ENCODE results near the gene ACAP1. TPM values are rescaled to one million over a fixed set of nuclear protein-coding genes. Genes with fewer than 3 reads are reported as not detected.

The ACAP1 gene
- total and polyA plus RNA-seq, 4 donors, result 1.1 to 7.4 (median 4.7) TPM

- no peak for TF ChIP-seq JUND (IDR thresholded peaks at IDR 0.05)
- TF ChIP-seq NR2F2 (IDR thresholded peaks at IDR 0.05), result no peak
- no peak for TF ChIP-seq FOXA1 (IDR thresholded peaks at IDR 0.05)
- no peak for TF ChIP-seq GABPA (IDR thresholded peaks at IDR 0.05 in 1 of 2, conservative IDR thresholded peaks at IDR 0.05 in 1 of 2)
- TF ChIP-seq MAX (IDR thresholded peaks at IDR 0.05), result no peak
- TF ChIP-seq ATF3 (IDR thresholded peaks at IDR 0.05), result no peak
- no peak for TF ChIP-seq SP1 (IDR thresholded peaks at IDR 0.05)
- no peak for TF ChIP-seq HNF4G (IDR thresholded peaks at IDR 0.05)
- TF ChIP-seq RAD21 (IDR thresholded peaks at IDR 0.05), result no peak
- no peak for TF ChIP-seq YY1 (IDR thresholded peaks at IDR 0.05)
- no peak for TF ChIP-seq FOXA2 (IDR thresholded peaks at IDR 0.05)
- TF ChIP-seq HNF4A (conservative IDR thresholded peaks at IDR 0.05), result no peak
- Histone ChIP-seq H3K4me1 (ENCODE audit: control insufficient read depth in 4 of 4, insufficient read depth in 4 of 4, low read length in 3 of 4) (peaks cover 7 to 33% (median 21%) of the 10 kb centered on the region in 4 donors), H3K27me3 (ENCODE audit: control insufficient read depth in 4 of 4, insufficient read depth in 4 of 4, low read length in 3 of 4) (no peaks in the 10 kb centered on the region), H3K36me3 (ENCODE audit: control insufficient read depth in 4 of 4, insufficient read depth in 3 of 4, low read depth in 1 of 4, low read length in 3 of 4) (peaks cover 16 to 31% (median 28%) of the 10 kb centered on the region in 4 donors), H3K27ac (ENCODE audit: low read depth in 1 of 2, low read length in 2 of 2) (peak overlapping the region; percentile 96 to 99), H3K4me3 (ENCODE audit: low read depth in 1 of 3, low read length in 3 of 3) (peak overlapping the region; percentile 92 to 95 (median 93)), H3K9ac (ENCODE audit: low read depth in 1 of 2, low read length in 2 of 2) (peak overlapping the region; percentile 83 to 96), H3K9me3 (ENCODE audit: control insufficient read depth in 4 of 4, low read length in 3 of 4) (no peaks in the 10 kb centered on the region)
- under 1% methylated on average over 104 of the region's 104 CpGs for WGBS
- peak; percentile 59 for DNase-seq (ENCODE audit: low spot score)
Observed at GRCh38 chr17:7307686-7308624, 28.4 kb upstream of the ACAP1 start.

- Histone ChIP-seq H3K4me3 (ENCODE audit: low read depth in 1 of 3, low read length in 3 of 3) (peak overlapping the region; percentile 92 to 95 (median 93)), H3K9me3 (ENCODE audit: control insufficient read depth in 4 of 4, low read length in 3 of 4) (no peaks in the 10 kb centered on the region), H3K27me3 (ENCODE audit: control insufficient read depth in 4 of 4, insufficient read depth in 4 of 4, low read length in 3 of 4) (no peaks in the 10 kb centered on the region), H3K27ac (ENCODE audit: low read depth in 1 of 2, low read length in 2 of 2) (peak overlapping the region; percentile 96 to 99), H3K36me3 (ENCODE audit: control insufficient read depth in 4 of 4, insufficient read depth in 3 of 4, low read depth in 1 of 4, low read length in 3 of 4) (peaks cover 16 to 39% (median 35%) of the 10 kb centered on the region in 4 donors), H3K9ac (ENCODE audit: low read depth in 1 of 2, low read length in 2 of 2) (peak overlapping the region; percentile 83 to 96), H3K4me1 (ENCODE audit: control insufficient read depth in 4 of 4, insufficient read depth in 4 of 4, low read length in 3 of 4) (peaks cover 8 to 39% (median 28%) of the 10 kb centered on the region in 4 donors)
- WGBS, result 4% methylated on average over 14 of the region's 14 CpGs
- TF ChIP-seq ZBTB33 (IDR thresholded peaks at IDR 0.05), result peak; percentile 27
- no peak for TF ChIP-seq FOXA2 (IDR thresholded peaks at IDR 0.05)
- TF ChIP-seq REST (IDR thresholded peaks at IDR 0.05), result peak; percentile 85
- peak; percentile 57 for TF ChIP-seq YY1 (IDR thresholded peaks at IDR 0.05)
- peak; percentile 53 for TF ChIP-seq SP1 (IDR thresholded peaks at IDR 0.05)
- peak in 1 of 2 donors; percentile 68 for TF ChIP-seq GABPA (IDR thresholded peaks at IDR 0.05 in 1 of 2, conservative IDR thresholded peaks at IDR 0.05 in 1 of 2)
- no peak for TF ChIP-seq CTCF (IDR thresholded peaks at IDR 0.05; ENCODE audit: low read depth, low read length, missing input control)
- peak; percentile 84 for DNase-seq (ENCODE audit: low spot score)
Observed at GRCh38 chr17:7308625-7309433, 27.5 kb upstream of the ACAP1 start.
